B cell (primary cell): ENCODE data around the gene IL13. TPM values are rescaled to one million over a fixed set of nuclear protein-coding genes. Genes with fewer than 3 reads are reported as not detected.

Experiments
- ATAC-seq: fragments of 200-7000 bp; cut with Tn5 transposase; one replicate; pipeline ENCODE4 v1.10.0; 2021; ENCODE audit warnings: low read depth, mild to moderate bottlenecking, moderate number of reproducible peaks, moderate library complexity
- CTCF ChIA-PET: fragments of 350-600 bp; sonication (Branson Sonifier 250); formaldehyde crosslinking; loops from one replicate; lab custom pipeline; 2021; ENCODE audit warnings: antibody characterized with exemption, inconsistent platforms; lab: Charles Lee
- POLR2A ChIA-PET: fragments of 350-600 bp; sonication (Branson Sonifier 250); formaldehyde crosslinking; loops from one replicate; lab custom pipeline; 2021; ENCODE audit warnings: antibody characterized with exemption; lab: Charles Lee
- DNase-seq: peaks from one replicate; pipeline ENCODE4 v3.0.0; 2013
- H2AFZ ChIP-seq: 2 replicates; pipeline ENCODE4 v1.6.1; 2012; ENCODE audit warnings: mild to moderate bottlenecking, low read depth, low read length; ENCODE audit not compliant: insufficient read depth, poor library complexity, severe bottlenecking
- H3K27ac ChIP-seq, 2 donors: 1 replicate in 1 of 2; 2 replicates in 1 of 2; pipeline ENCODE4 v1.5.1; 2012 to 2013; ENCODE audit warnings: low read length in 2 of 2, mild to moderate bottlenecking in 2 of 2, moderate library complexity in 1 of 2
- H3K27me3 ChIP-seq, 4 experiments: fragments of 200-600 bp in 1 of 4; sonication (generic) in 1 of 4; replicated peaks in 1 of 4; 1 replicate in 2 of 4; 2 replicates in 2 of 4; pipeline versions ENCODE4 v1.6.1 to v1.7.0; 2013 to 2016; ENCODE audit warnings: low read length in 3 of 4, mild to moderate bottlenecking in 2 of 4, mixed read lengths in 1 of 4, moderate library complexity in 1 of 4; ENCODE audit not compliant: insufficient read depth in 4 of 4, control insufficient read depth in 3 of 4; ENCODE audit errors: control extremely low read depth in 1 of 4
- H3K36me3 ChIP-seq, 2 experiments: replicated peaks in 1 of 2; 1 replicate in 1 of 2; 2 replicates in 1 of 2; pipeline versions ENCODE4 v1.6.1 to v1.7.1; 2013; ENCODE audit warnings: low read length in 1 of 2; ENCODE audit not compliant: insufficient read depth in 2 of 2, control insufficient read depth in 1 of 2; ENCODE audit errors: control extremely low read depth in 1 of 2, extremely low read depth in 1 of 2
- H3K4me1 ChIP-seq, 2 donors: fragments of 200-600 bp in 1 of 2; sonication (generic) in 1 of 2; 1 replicate in 1 of 2; 2 replicates in 1 of 2; pipeline versions ENCODE4 v1.5.1 to v1.6.1; 2013 to 2017; ENCODE audit warnings: low read length in 2 of 2; ENCODE audit not compliant: control insufficient read depth in 2 of 2, insufficient read depth in 2 of 2
- H3K4me2 ChIP-seq: replicated peaks from 2 replicates; pipeline ENCODE3; 2012; ENCODE audit warnings: mild to moderate bottlenecking, low read depth, low read length; ENCODE audit not compliant: poor library complexity, severe bottlenecking
- H3K4me3 ChIP-seq, 5 experiments: fragments of 200-600 bp in 1 of 5; sonication (generic) in 1 of 5; 1 replicate in 3 of 5; 2 replicates in 2 of 5; pipeline versions ENCODE4 v1.5.1 to v1.7.0; 2011 to 2016; ENCODE audit warnings: low read length in 4 of 5, mild to moderate bottlenecking in 4 of 5, low read depth in 2 of 5, control low read depth in 1 of 5, moderate library complexity in 1 of 5; ENCODE audit not compliant: insufficient read depth in 1 of 5; ENCODE audit errors: control extremely low read depth in 1 of 5, extremely low read depth in 1 of 5
- H3K79me2 ChIP-seq: fragments of 200-600 bp; sonication (generic); one replicate; pipeline ENCODE4 v1.6.0; 2016; ENCODE audit warnings: low read length; ENCODE audit not compliant: control insufficient read depth, insufficient read depth
- H3K9ac ChIP-seq: fragments of 200-600 bp; sonication (generic); 2 replicates; pipeline ENCODE4 v1.6.1; 2017; ENCODE audit warnings: mild to moderate bottlenecking, low read length, moderate library complexity
- H3K9me3 ChIP-seq, 3 donors: one replicate each; pipeline versions ENCODE4 v1.6.1 to v1.7.1; 2013; ENCODE audit warnings: low read length in 2 of 3; ENCODE audit not compliant: control insufficient read depth in 2 of 3, insufficient read depth in 1 of 3; ENCODE audit errors: control extremely low read depth in 1 of 3
- H4K20me1 ChIP-seq: 2 replicates; pipeline ENCODE4 v1.6.0; 2012; ENCODE audit warnings: mild to moderate bottlenecking, low read length; ENCODE audit not compliant: insufficient read depth, control insufficient read depth, poor library complexity, severe bottlenecking
- H3K27ac Mint-ChIP-seq: one replicate; pipeline ENCODE4 v1.8.0; 2021; ENCODE audit warnings: mixed read lengths
- H3K27me3 Mint-ChIP-seq: one replicate; pipeline ENCODE4 v1.8.0; 2021; ENCODE audit warnings: mixed read lengths
- H3K4me1 Mint-ChIP-seq: one replicate; pipeline ENCODE4 v1.8.0; 2021; ENCODE audit warnings: mixed read lengths
- H3K4me3 Mint-ChIP-seq: one replicate; pipeline ENCODE4 v1.8.0; 2021; ENCODE audit warnings: mixed read lengths
- H3K9me3 Mint-ChIP-seq: one replicate; pipeline ENCODE4 v1.8.0; 2022; ENCODE audit warnings: mixed read lengths; ENCODE audit not compliant: insufficient read depth
- EZH2 ChIP-seq: IDR thresholded peaks from 2 replicates; pipeline ENCODE4 v1.6.1; 2012; ENCODE audit warnings: borderline replicate concordance, low read depth, mild to moderate bottlenecking, moderate library complexity, low read length; ENCODE audit not compliant: insufficient read depth, poor library complexity, severe bottlenecking
- WGBS: methylation state at CpG from one replicate; pipeline ENCODE4 v1.1.5; 2013; ENCODE audit warnings: missing lambda C conversion rate; ENCODE audit not compliant: insufficient coverage; 5-methylcytosine and 5-hydroxymethylcytosine counted together
- intact Hi-C: fragments of 100-400 bp; cut with micrococcal nuclease; formaldehyde crosslinking; loops from one replicate; pipeline ENCODE4 v1.10.0; 2022
- polyA plus RNA-seq: library from polyadenylated mRNA; depleted of rRNA; stranded (reverse); fragments of >200 nt; gene quantifications from 2 replicates; pipeline ENCODE4 v1.2.3, GENCODE V29; 2012
- total RNA-seq, 2 donors: library from RNA; stranded (reverse); fragments of 120-200 nt in 1 of 2; gene quantifications; 1 replicate in 1 of 2; 2 replicates in 1 of 2; pipeline versions ENCODE4 v1.2.3 to v1.2.4, GENCODE V29; 2013 to 2022
- TF ChIP-seq, protein P1 (sequence below): fragments of 200-600 bp; IDR thresholded peaks from one replicate; pipeline ENCODE4 v1.8.0; 2022; ENCODE audit warnings: antibody characterized with exemption, mild to moderate bottlenecking

IL13 gene
- total and polyA plus RNA-seq, 2 donors (not counting 1 experiment from before 2014, with no cell fraction given), result 0.42 to 0.45 TPM

DNA sequence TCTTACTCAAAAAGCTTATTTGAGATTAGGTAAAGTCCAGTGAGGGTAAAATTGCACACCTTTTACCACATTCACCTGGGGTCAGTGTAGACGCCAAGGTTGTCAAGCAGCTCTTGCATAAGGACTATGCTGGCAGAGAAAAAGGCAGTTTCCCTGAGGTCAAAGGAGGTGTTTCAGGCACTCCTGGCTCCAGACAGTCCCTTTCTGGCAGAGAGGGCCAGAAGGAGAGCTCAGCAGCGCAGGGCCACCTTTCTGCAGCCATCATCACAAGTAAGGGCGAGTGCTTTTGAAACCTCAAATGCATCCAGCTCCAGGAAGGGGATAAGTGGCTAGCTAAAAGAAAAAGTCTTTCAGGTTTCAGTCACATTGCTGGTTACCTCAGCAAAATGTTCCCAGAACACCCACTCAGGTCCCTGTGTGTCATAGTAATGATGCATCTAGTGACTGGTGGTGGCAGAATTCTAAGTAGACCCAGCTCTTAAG is 16.7 kb upstream of the IL13 start:
- CTCF ChIA-PET, result no interaction called here

DNA sequence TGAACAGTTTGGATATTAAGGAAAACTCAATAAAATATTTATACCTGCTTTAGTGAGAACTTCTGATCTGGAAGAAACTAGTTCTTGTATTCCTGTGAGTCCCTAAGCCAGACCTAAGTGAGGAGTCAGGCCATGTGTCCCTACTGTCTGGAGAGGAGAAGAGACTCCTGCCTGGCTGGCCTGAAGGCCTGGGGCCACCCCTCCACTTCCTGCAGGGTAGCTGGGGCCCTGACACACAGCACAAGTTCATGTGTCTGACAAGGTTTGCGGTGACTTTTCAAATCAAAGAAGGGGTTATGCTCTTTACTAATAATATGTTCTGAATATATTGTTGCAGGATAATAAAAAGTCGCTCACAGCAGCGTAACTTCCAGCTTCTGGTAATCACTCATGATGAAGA is 16.1 kb upstream of the IL13 start:
- Histone ChIP-seq H3K4me3 (no peak overlapping the region), H3K36me3 (peaks cover 18 to 53% of the 10 kb centered on the region in 2 experiments), H3K9me3 (peaks cover 0 to 3% (median 0%) of the 10 kb centered on the region in 3 donors), H3K4me2 (no peak overlapping the region), H2AFZ (no peak overlapping the region), H3K9ac (no peak overlapping the region), H3K4me1 (no peaks in the 10 kb centered on the region), H3K27ac (no peak overlapping the region), H4K20me1 (no peaks in the 10 kb centered on the region), H3K27me3 (no peaks in the 10 kb centered on the region), H3K79me2 (no peaks in the 10 kb centered on the region)
- Mint-ChIP-seq H3K9me3 (no peaks in the 10 kb centered on the region), H3K27me3 (no peaks in the 10 kb centered on the region), H3K4me1 (no peaks in the 10 kb centered on the region), H3K4me3 (no peak overlapping the region), H3K27ac (no peak overlapping the region)
- DNase-seq (no peak), ATAC-seq (no peak)
- POLR2A ChIA-PET, result no interaction called here
- CTCF ChIA-PET, result no interaction called here
- intact Hi-C loops, result no loop called here
- no CpG with 5 or more reads among the region's 3 CpGs for WGBS
- no peak for TF ChIP-seq EZH2
- TF ChIP-seq, protein P1, sequence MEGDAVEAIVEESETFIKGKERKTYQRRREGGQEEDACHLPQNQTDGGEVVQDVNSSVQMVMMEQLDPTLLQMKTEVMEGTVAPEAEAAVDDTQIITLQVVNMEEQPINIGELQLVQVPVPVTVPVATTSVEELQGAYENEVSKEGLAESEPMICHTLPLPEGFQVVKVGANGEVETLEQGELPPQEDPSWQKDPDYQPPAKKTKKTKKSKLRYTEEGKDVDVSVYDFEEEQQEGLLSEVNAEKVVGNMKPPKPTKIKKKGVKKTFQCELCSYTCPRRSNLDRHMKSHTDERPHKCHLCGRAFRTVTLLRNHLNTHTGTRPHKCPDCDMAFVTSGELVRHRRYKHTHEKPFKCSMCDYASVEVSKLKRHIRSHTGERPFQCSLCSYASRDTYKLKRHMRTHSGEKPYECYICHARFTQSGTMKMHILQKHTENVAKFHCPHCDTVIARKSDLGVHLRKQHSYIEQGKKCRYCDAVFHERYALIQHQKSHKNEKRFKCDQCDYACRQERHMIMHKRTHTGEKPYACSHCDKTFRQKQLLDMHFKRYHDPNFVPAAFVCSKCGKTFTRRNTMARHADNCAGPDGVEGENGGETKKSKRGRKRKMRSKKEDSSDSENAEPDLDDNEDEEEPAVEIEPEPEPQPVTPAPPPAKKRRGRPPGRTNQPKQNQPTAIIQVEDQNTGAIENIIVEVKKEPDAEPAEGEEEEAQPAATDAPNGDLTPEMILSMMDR, result no peak

More for the DNA sequence above, 16.7 kb upstream of the IL13 start:
- ATAC-seq, result no peak
- Histone ChIP-seq H3K79me2 (no peaks in the 10 kb centered on the region), H2AFZ (no peak overlapping the region), H3K4me3 (no peak overlapping the region), H3K36me3 (peaks cover 18 to 55% of the 10 kb centered on the region in 2 experiments), H3K27me3 (no peaks in the 10 kb centered on the region), H3K4me1 (no peaks in the 10 kb centered on the region), H3K9ac (no peak overlapping the region), H3K27ac (no peak overlapping the region), H3K9me3 (no peaks in the 10 kb centered on the region), H4K20me1 (no peaks in the 10 kb centered on the region), H3K4me2 (no peak overlapping the region)
- no peaks in the 10 kb centered on the region for H3K4me1 Mint-ChIP-seq
- DNase-seq, result no peak
- H3K27me3 Mint-ChIP-seq, result no peaks in the 10 kb centered on the region
- intact Hi-C loops, result no loop called here
- POLR2A ChIA-PET, result no interaction called here
- H3K4me3 Mint-ChIP-seq, result no peak overlapping the region
- H3K27ac Mint-ChIP-seq, result no peak overlapping the region
- WGBS, result 90% methylated on average over 2 of the region's 3 CpGs
- no peaks in the 10 kb centered on the region for H3K9me3 Mint-ChIP-seq
- no peak for TF ChIP-seq EZH2
- TF ChIP-seq, protein P1, result no peak
